ENCODE measurements around the gene MRPL48. TPM values are rescaled to one million over a fixed set of nuclear protein-coding genes. Genes with fewer than 3 reads are reported as not detected.

Gene MRPL48
- polyA plus RNA-seq, 2 donors, result 26.2 to 31.3 TPM

DNA sequence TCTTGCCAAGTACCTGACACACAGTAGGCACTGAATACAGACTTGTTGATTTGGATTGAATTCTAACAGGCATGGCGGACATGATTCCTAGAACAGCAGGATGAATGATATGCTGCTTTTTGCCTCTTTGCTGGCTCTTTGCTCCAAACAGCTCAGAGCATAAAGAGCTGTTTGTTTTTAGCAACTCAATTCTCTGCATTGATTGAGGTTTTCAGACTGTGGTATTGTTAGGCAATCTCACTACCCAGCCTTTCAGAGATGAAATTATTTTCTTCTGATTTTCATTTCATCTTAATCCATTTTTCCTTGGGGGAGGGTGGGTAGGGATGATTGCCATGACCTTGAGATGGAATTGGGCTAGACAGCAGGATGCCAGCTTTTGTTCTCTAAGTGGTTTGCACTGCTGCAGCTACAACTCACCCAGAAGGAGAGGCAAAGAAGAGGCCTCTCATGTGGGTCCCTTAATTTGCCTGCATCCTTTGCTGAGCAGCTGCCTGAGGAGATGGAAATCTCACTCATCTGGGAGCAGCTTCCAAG, 68.4 kb downstream of the MRPL48 start:
- Histone ChIP-seq H3K4me3 (ENCODE audit: low read depth in 1 of 2, low read length in 2 of 2) (no peak overlapping the region), H3K9me3 (ENCODE audit: control insufficient read depth in 2 of 2, insufficient read depth in 1 of 2, low read depth in 1 of 2, low read length in 1 of 2) (no peaks in the 10 kb centered on the region), H3K36me3 (ENCODE audit: control insufficient read depth in 2 of 2, insufficient read depth in 2 of 2, low read length in 1 of 2) (peaks cover 0 to under 1% of the 10 kb centered on the region in 2 donors), H3K4me1 (ENCODE audit: control insufficient read depth in 2 of 2, insufficient read depth in 2 of 2, low read length in 1 of 2) (no peaks in the 10 kb centered on the region), H3K27ac (ENCODE audit: low read depth in 2 of 2, low read length in 1 of 2) (no peak overlapping the region), H3K27me3 (ENCODE audit: control insufficient read depth in 1 of 2, insufficient read depth in 2 of 2, low read length in 2 of 2) (no peaks in the 10 kb centered on the region)
- WGBS, 2 donors, result 92 to 97% methylated on average over 1 of the region's 1 CpG

DNA sequence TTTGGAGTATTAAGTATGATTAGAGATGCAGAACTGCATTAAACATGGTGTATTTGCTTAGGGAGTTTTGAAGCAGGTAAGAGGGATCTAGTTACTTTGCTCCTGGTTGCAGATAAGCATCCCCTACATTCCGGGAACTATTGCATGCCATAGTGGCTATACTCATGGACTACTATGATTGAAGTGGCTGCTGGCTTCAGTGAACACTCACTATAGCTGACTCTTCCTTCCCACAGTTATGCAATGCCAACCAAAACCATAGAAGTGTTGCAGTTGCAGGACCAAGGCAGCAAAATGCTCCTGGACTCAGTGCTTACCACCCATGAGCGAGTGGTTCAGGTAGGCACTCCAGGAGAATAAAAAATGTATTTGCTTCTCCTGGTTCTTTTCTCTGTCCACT, 72.0 kb downstream of the MRPL48 start:
- WGBS, 2 donors, result 93 to 96% methylated on average over 2 of the region's 2 CpGs
- H3K4me3 ChIP-seq (ENCODE audit: low read depth in 1 of 2, low read length in 2 of 2), result no peak overlapping the region
- no peaks in the 10 kb centered on the region for H3K9me3 ChIP-seq (ENCODE audit: control insufficient read depth in 2 of 2, insufficient read depth in 1 of 2, low read depth in 1 of 2, low read length in 1 of 2)
- H3K27me3 ChIP-seq (ENCODE audit: control insufficient read depth in 1 of 2, insufficient read depth in 2 of 2, low read length in 2 of 2), result no peaks in the 10 kb centered on the region
- no peaks in the 10 kb centered on the region for H3K4me1 ChIP-seq (ENCODE audit: control insufficient read depth in 2 of 2, insufficient read depth in 2 of 2, low read length in 1 of 2)
- H3K36me3 ChIP-seq (ENCODE audit: control insufficient read depth in 2 of 2, insufficient read depth in 2 of 2, low read length in 1 of 2), result peaks cover 3 to 4% of the 10 kb centered on the region in 2 donors
- no peak overlapping the region for H3K27ac ChIP-seq (ENCODE audit: low read depth in 2 of 2, low read length in 1 of 2)

GRCh38 chr11:73860202-73860601, 72.5 kb downstream of the MRPL48 start:
- 70 to 74% methylated on average over 2 of the region's 2 CpGs for WGBS, 2 donors
- H3K27ac ChIP-seq (ENCODE audit: low read depth in 2 of 2, low read length in 1 of 2), result no peak overlapping the region
- no peaks in the 10 kb centered on the region for H3K27me3 ChIP-seq (ENCODE audit: control insufficient read depth in 1 of 2, insufficient read depth in 2 of 2, low read length in 2 of 2)
- H3K4me1 ChIP-seq (ENCODE audit: control insufficient read depth in 2 of 2, insufficient read depth in 2 of 2, low read length in 1 of 2), result no peaks in the 10 kb centered on the region
- no peaks in the 10 kb centered on the region for H3K9me3 ChIP-seq (ENCODE audit: control insufficient read depth in 2 of 2, insufficient read depth in 1 of 2, low read depth in 1 of 2, low read length in 1 of 2)
- H3K4me3 ChIP-seq (ENCODE audit: low read depth in 1 of 2, low read length in 2 of 2), result no peak overlapping the region
- peaks cover 3 to 4% of the 10 kb centered on the region in 2 donors for H3K36me3 ChIP-seq (ENCODE audit: control insufficient read depth in 2 of 2, insufficient read depth in 2 of 2, low read length in 1 of 2)

DNA sequence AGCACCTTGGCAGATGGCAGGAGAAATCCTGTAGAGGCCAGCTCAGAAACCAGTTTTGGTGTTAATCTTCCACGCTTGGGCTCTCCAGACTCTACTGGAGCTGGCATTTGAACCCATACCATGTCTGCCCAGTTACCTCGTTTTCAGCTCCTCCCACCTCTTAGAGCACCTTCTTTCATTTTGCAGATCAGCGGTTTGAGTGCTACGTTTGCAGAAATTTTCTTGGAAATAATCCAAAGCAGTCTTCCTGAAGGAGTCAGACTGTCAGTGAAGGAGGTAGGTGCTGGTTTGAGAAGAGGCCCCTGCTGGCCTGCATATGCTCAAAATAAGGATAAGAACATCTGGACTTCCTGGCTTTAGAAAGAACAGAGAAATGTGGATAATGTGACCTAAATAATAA, 75.3 kb downstream of the MRPL48 start:
- no peak overlapping the region for H3K4me3 ChIP-seq (ENCODE audit: low read depth in 1 of 2, low read length in 2 of 2)
- H3K27ac ChIP-seq (ENCODE audit: low read depth in 2 of 2, low read length in 1 of 2), result no peak overlapping the region
- peaks cover 3 to 4% of the 10 kb centered on the region in 2 donors for H3K36me3 ChIP-seq (ENCODE audit: control insufficient read depth in 2 of 2, insufficient read depth in 2 of 2, low read length in 1 of 2)
- no peaks in the 10 kb centered on the region for H3K4me1 ChIP-seq (ENCODE audit: control insufficient read depth in 2 of 2, insufficient read depth in 2 of 2, low read length in 1 of 2)
- H3K27me3 ChIP-seq (ENCODE audit: control insufficient read depth in 1 of 2, insufficient read depth in 2 of 2, low read length in 2 of 2), result no peaks in the 10 kb centered on the region
- no peaks in the 10 kb centered on the region for H3K9me3 ChIP-seq (ENCODE audit: control insufficient read depth in 2 of 2, insufficient read depth in 1 of 2, low read depth in 1 of 2, low read length in 1 of 2)
- WGBS, 2 donors, result 70 to 80% methylated on average over 4 of the region's 4 CpGs

GRCh38 chr11:73866095-73866579, 78.5 kb downstream of the MRPL48 start:
- Histone ChIP-seq H3K27ac (ENCODE audit: low read depth in 2 of 2, low read length in 1 of 2) (no peak overlapping the region), H3K4me3 (ENCODE audit: low read depth in 1 of 2, low read length in 2 of 2) (no peak overlapping the region), H3K36me3 (ENCODE audit: control insufficient read depth in 2 of 2, insufficient read depth in 2 of 2, low read length in 1 of 2) (peaks cover 2 to 4% of the 10 kb centered on the region in 2 donors), H3K4me1 (ENCODE audit: control insufficient read depth in 2 of 2, insufficient read depth in 2 of 2, low read length in 1 of 2) (peaks cover 0 to 2% of the 10 kb centered on the region in 2 donors), H3K9me3 (ENCODE audit: control insufficient read depth in 2 of 2, insufficient read depth in 1 of 2, low read depth in 1 of 2, low read length in 1 of 2) (no peaks in the 10 kb centered on the region), H3K27me3 (ENCODE audit: control insufficient read depth in 1 of 2, insufficient read depth in 2 of 2, low read length in 2 of 2) (no peaks in the 10 kb centered on the region)
- WGBS, 2 donors, result 47 to 56% methylated on average over 5 of the region's 5 CpGs

DNA sequence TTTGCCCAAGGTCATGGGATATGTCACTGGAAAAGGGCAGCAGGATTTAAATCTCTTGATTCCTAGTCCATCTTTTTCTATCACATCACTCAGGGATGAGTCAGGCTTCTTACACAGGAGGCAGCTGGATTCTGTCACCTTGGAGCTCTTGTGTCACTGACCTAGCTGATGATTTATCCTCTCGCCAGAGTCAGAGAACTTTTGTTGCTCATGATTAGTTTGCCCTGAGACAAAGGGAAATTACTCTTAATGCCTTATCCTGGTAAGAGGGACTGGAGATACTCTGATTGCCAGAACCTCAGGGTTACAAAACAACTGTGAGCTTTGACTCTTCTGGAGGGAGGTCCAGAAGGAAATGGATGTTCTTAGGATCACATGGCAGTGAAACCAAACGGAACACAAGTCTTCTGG, 78.9 kb downstream of the MRPL48 start:
- WGBS, 2 donors, result 32 to 55% methylated on average over 2 of the region's 2 CpGs
- Histone ChIP-seq H3K27ac (ENCODE audit: low read depth in 2 of 2, low read length in 1 of 2) (peak overlapping the region in 1 of 2 donors; percentile 55), H3K4me1 (ENCODE audit: control insufficient read depth in 2 of 2, insufficient read depth in 2 of 2, low read length in 1 of 2) (peaks cover 0 to 2% of the 10 kb centered on the region in 2 donors), H3K9me3 (ENCODE audit: control insufficient read depth in 2 of 2, insufficient read depth in 1 of 2, low read depth in 1 of 2, low read length in 1 of 2) (no peaks in the 10 kb centered on the region), H3K36me3 (ENCODE audit: control insufficient read depth in 2 of 2, insufficient read depth in 2 of 2, low read length in 1 of 2) (peaks cover 0 to 4% of the 10 kb centered on the region in 2 donors), H3K27me3 (ENCODE audit: control insufficient read depth in 1 of 2, insufficient read depth in 2 of 2, low read length in 2 of 2) (no peaks in the 10 kb centered on the region), H3K4me3 (ENCODE audit: low read depth in 1 of 2, low read length in 2 of 2) (no peak overlapping the region)

- 48 to 50% methylated on average over 1 of the region's 1 CpG for WGBS, 2 donors
- Histone ChIP-seq H3K27ac (ENCODE audit: low read depth in 2 of 2, low read length in 1 of 2) (no peak overlapping the region), H3K4me1 (ENCODE audit: control insufficient read depth in 2 of 2, insufficient read depth in 2 of 2, low read length in 1 of 2) (peaks cover 2% of the 10 kb centered on the region in 2 donors), H3K9me3 (ENCODE audit: control insufficient read depth in 2 of 2, insufficient read depth in 1 of 2, low read depth in 1 of 2, low read length in 1 of 2) (no peaks in the 10 kb centered on the region), H3K4me3 (ENCODE audit: low read depth in 1 of 2, low read length in 2 of 2) (no peak overlapping the region), H3K27me3 (ENCODE audit: control insufficient read depth in 1 of 2, insufficient read depth in 2 of 2, low read length in 2 of 2) (no peaks in the 10 kb centered on the region), H3K36me3 (ENCODE audit: control insufficient read depth in 2 of 2, insufficient read depth in 2 of 2, low read length in 1 of 2) (peaks cover 6% of the 10 kb centered on the region in 2 donors)
Measured at GRCh38 chr11:73869332-73869949, 81.8 kb downstream of the MRPL48 start.

- Histone ChIP-seq H3K9me3 (ENCODE audit: control insufficient read depth in 2 of 2, insufficient read depth in 1 of 2, low read depth in 1 of 2, low read length in 1 of 2) (no peaks in the 10 kb centered on the region), H3K36me3 (ENCODE audit: control insufficient read depth in 2 of 2, insufficient read depth in 2 of 2, low read length in 1 of 2) (peaks cover 6% of the 10 kb centered on the region in 2 donors), H3K27ac (ENCODE audit: low read depth in 2 of 2, low read length in 1 of 2) (no peak overlapping the region), H3K27me3 (ENCODE audit: control insufficient read depth in 1 of 2, insufficient read depth in 2 of 2, low read length in 2 of 2) (no peaks in the 10 kb centered on the region), H3K4me3 (ENCODE audit: low read depth in 1 of 2, low read length in 2 of 2) (no peak overlapping the region), H3K4me1 (ENCODE audit: control insufficient read depth in 2 of 2, insufficient read depth in 2 of 2, low read length in 1 of 2) (peaks cover 2% of the 10 kb centered on the region in 2 donors)
- WGBS, 2 donors, result 86 to 87% methylated on average over 3 of the region's 3 CpGs
Measured at GRCh38 chr11:73870261-73870660, 82.6 kb downstream of the MRPL48 start.

GRCh38 chr11:73872749-73873357, 85.2 kb downstream of the MRPL48 start:
- H3K27me3 ChIP-seq (ENCODE audit: control insufficient read depth in 1 of 2, insufficient read depth in 2 of 2, low read length in 2 of 2), result no peaks in the 10 kb centered on the region
- 93 to 94% methylated on average over 9 of the region's 9 CpGs for WGBS, 2 donors
- peaks cover 2 to 4% of the 10 kb centered on the region in 2 donors for H3K4me1 ChIP-seq (ENCODE audit: control insufficient read depth in 2 of 2, insufficient read depth in 2 of 2, low read length in 1 of 2)
- H3K9me3 ChIP-seq (ENCODE audit: control insufficient read depth in 2 of 2, insufficient read depth in 1 of 2, low read depth in 1 of 2, low read length in 1 of 2), result no peaks in the 10 kb centered on the region
- H3K4me3 ChIP-seq (ENCODE audit: low read depth in 1 of 2, low read length in 2 of 2), result no peak overlapping the region
- H3K36me3 ChIP-seq (ENCODE audit: control insufficient read depth in 2 of 2, insufficient read depth in 2 of 2, low read length in 1 of 2), result peaks cover 6% of the 10 kb centered on the region in 2 donors
- no peak overlapping the region for H3K27ac ChIP-seq (ENCODE audit: low read depth in 2 of 2, low read length in 1 of 2)

Measured in esophagus (tissue), 2 donors.